Neural progenitor cell (in vitro differentiated cells): ENCODE results near the gene ZNG1A. TPM values are rescaled to one million over a fixed set of nuclear protein-coding genes. Genes with fewer than 3 reads are reported as not detected.
"Not testable (repeated sequence)": the region's sequence is repeated elsewhere in the genome, so short reads cannot be mapped to it uniquely, and the experiment has no call there.

Source experiments
- DNase-seq: peaks from one replicate; pipeline ENCODE4 v3.0.0-alpha.2; 2016; ENCODE audit warnings: low spot score
- H2AFZ ChIP-seq: fragments of 200-600 bp; sonication (generic); replicated peaks from 2 replicates; pipeline ENCODE4 v1.6.1; 2016; ENCODE audit warnings: antibody characterized with exemption
- H3F3A ChIP-seq: fragments of 200-600 bp; sonication (generic); 2 replicates; pipeline ENCODE4 v1.6.1; 2016; ENCODE audit warnings: antibody characterized with exemption, low read depth
- H3K27ac ChIP-seq: fragments of 200-600 bp; sonication (generic); 2 replicates; pipeline ENCODE4 v1.5.1; 2016; ENCODE audit warnings: mild to moderate bottlenecking
- H3K27me3 ChIP-seq: fragments of 200-600 bp; sonication (generic); 2 replicates; pipeline ENCODE4 v1.6.1; 2016; ENCODE audit warnings: mild to moderate bottlenecking, moderate library complexity
- H3K36me3 ChIP-seq: fragments of 200-600 bp; sonication (generic); 2 replicates; pipeline ENCODE4 v1.5.1; 2016
- H3K4me1 ChIP-seq: fragments of 200-600 bp; sonication (generic); 2 replicates; pipeline ENCODE4 v1.6.1; 2016; ENCODE audit warnings: mixed run types
- H3K4me2 ChIP-seq: fragments of 200-600 bp; sonication (generic); 2 replicates; pipeline ENCODE4 v1.6.1; 2016
- H3K4me3 ChIP-seq: fragments of 200-600 bp; sonication (generic); 2 replicates; pipeline ENCODE4 v1.5.1; 2016
- H3K79me2 ChIP-seq: fragments of 200-600 bp; sonication (generic); 2 replicates; pipeline ENCODE4 v1.6.1; 2016; ENCODE audit warnings: low read depth
- H3K9ac ChIP-seq: fragments of 200-600 bp; sonication (generic); 2 replicates; pipeline ENCODE4 v1.6.1; 2016
- H3K9me3 ChIP-seq: fragments of 200-600 bp; sonication (generic); 2 replicates; pipeline ENCODE4 v1.5.1; 2016; ENCODE audit warnings: low read depth
- H4K20me1 ChIP-seq: fragments of 200-600 bp; sonication (generic); 2 replicates; pipeline ENCODE4 v1.6.1; 2016; ENCODE audit warnings: low read depth
- H3K27ac Mint-ChIP-seq: 3 replicates; pipeline ENCODE4 v1.8.0; 2021; ENCODE audit warnings: mixed read lengths
- H3K27me3 Mint-ChIP-seq: 2 replicates; pipeline ENCODE4 v1.8.0; 2022; ENCODE audit warnings: low read depth, mild to moderate bottlenecking, inconsistent platforms, moderate library complexity, mixed read lengths; ENCODE audit not compliant: insufficient read depth
- H3K36me3 Mint-ChIP-seq: 3 replicates; pipeline ENCODE4 v1.8.0; 2021; ENCODE audit warnings: mixed read lengths
- H3K4me1 Mint-ChIP-seq: 3 replicates; pipeline ENCODE4 v1.8.0; 2021; ENCODE audit warnings: mixed read lengths
- H3K4me3 Mint-ChIP-seq: 3 replicates; pipeline ENCODE4 v1.8.0; 2021; ENCODE audit warnings: mild to moderate bottlenecking, moderate library complexity, mixed read lengths
- H3K9me3 Mint-ChIP-seq: 3 replicates; pipeline ENCODE4 v1.8.0; 2020; ENCODE audit warnings: mixed read lengths
- CTCF ChIP-seq: fragments of 200-600 bp; sonication (generic); IDR thresholded peaks from 2 replicates; pipeline ENCODE4 v1.5.1; 2017; ENCODE audit warnings: antibody characterized with exemption, mild to moderate bottlenecking
- EZH2 ChIP-seq: fragments of 200-600 bp; sonication (generic); IDR thresholded peaks from 2 replicates; pipeline ENCODE4 v1.6.1; 2017; ENCODE audit warnings: antibody characterized with exemption, mild to moderate bottlenecking, moderate library complexity
- EZH2phosphoT487 ChIP-seq: fragments of 200-600 bp; sonication (generic); IDR thresholded peaks from 2 replicates; pipeline ENCODE4 v1.6.1; 2017; ENCODE audit warnings: antibody characterized with exemption
- total RNA-seq: library from RNA; depleted of rRNA; stranded (reverse); fragments of >200 nt; gene quantifications from 2 replicates; pipeline ENCODE4 v1.2.3, GENCODE V29; 2015; ENCODE audit warnings: low replicate concordance

The ZNG1A gene
- total RNA-seq, 1 donor from 2014 or later, result 45.8 TPM

- Histone ChIP-seq H3K27me3 (peaks cover 4% of the 10 kb centered on the region), H4K20me1 (no peaks in the 10 kb centered on the region), H3K36me3 (no peaks in the 10 kb centered on the region), H3K4me2 (peak overlapping the region; percentile 28), H2AFZ (no peak overlapping the region), H3F3A (peaks cover 16% of the 10 kb centered on the region), H3K4me1 (peaks cover 18% of the 10 kb centered on the region), H3K4me3 (no peak overlapping the region), H3K9me3 (no peaks in the 10 kb centered on the region), H3K79me2 (no peaks in the 10 kb centered on the region), H3K9ac (no peak overlapping the region), H3K27ac (no peak overlapping the region)
- no peak for TF ChIP-seq EZH2
- no peak for TF ChIP-seq EZH2phosphoT487
- no peak for TF ChIP-seq CTCF
- Mint-ChIP-seq H3K4me1 (peaks cover 15% of the 10 kb centered on the region), H3K36me3 (no peaks in the 10 kb centered on the region), H3K9me3 (no peaks in the 10 kb centered on the region), H3K27ac (no peak overlapping the region), H3K4me3 (no peak overlapping the region), H3K27me3 (no peaks in the 10 kb centered on the region)
- peak; percentile 45 for DNase-seq
Observed at GRCh38 chr9:223152-223551, 44.3 kb upstream of the ZNG1A start.

- Histone ChIP-seq H3K27ac (no peak overlapping the region), H3K4me1 (peaks cover 18% of the 10 kb centered on the region), H3K79me2 (no peaks in the 10 kb centered on the region), H4K20me1 (no peaks in the 10 kb centered on the region), H3K4me3 (no peak overlapping the region), H3K9me3 (no peaks in the 10 kb centered on the region), H2AFZ (no peak overlapping the region), H3K36me3 (no peaks in the 10 kb centered on the region), H3K9ac (no peak overlapping the region), H3K4me2 (peak overlapping the region; percentile 28), H3K27me3 (peaks cover 6% of the 10 kb centered on the region), H3F3A (peaks cover 16% of the 10 kb centered on the region)
- H3K27me3 Mint-ChIP-seq, result no peaks in the 10 kb centered on the region
- H3K27ac Mint-ChIP-seq, result no peak overlapping the region
- no peak for DNase-seq
- H3K4me3 Mint-ChIP-seq, result no peak overlapping the region
- H3K4me1 Mint-ChIP-seq, result peaks cover 15% of the 10 kb centered on the region
- no peaks in the 10 kb centered on the region for H3K36me3 Mint-ChIP-seq
- TF ChIP-seq CTCF, result no peak
- no peak for TF ChIP-seq EZH2
- TF ChIP-seq EZH2phosphoT487, result no peak
- no peaks in the 10 kb centered on the region for H3K9me3 Mint-ChIP-seq
Observed at GRCh38 chr9:221989-222776, 43.3 kb upstream of the ZNG1A start.

DNA sequence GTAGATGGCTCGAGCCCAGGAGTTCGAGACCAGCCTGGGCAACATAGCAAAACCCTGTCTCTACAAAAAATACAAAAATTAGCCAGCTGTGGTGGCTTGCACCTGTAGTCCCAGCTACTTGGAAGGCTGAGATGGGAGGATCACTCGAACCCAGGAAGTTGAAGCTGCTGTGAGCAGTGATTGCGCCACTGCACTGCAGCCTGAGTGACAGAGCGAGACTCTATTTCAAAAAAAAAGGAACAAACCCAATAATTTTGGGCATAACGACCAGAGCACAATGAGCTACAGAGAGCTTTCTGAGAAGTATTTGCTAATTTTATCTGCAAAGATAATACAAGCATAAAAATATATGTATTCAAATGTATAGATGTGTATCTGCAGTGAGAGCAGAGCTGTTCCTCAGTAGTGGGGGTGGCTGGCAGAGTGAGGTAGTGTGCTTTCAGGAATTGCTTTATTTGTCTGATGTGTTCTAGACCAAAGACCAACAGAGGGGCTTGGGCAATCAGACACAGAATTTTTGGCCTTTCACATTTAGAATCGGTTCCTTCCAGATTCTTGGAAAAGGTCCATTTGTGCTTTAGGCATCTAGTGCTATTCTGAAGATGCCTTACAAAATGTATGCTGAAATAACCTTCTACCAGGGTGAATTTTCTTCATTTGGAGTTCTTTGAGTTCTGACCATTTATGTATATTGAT lies 41.0 kb upstream of the ZNG1A start:
- Histone ChIP-seq H3K27me3 (peaks cover 30% of the 10 kb centered on the region), H2AFZ (no peak overlapping the region), H3K79me2 (no peaks in the 10 kb centered on the region), H3K27ac (no peak overlapping the region), H3K9me3 (no peaks in the 10 kb centered on the region), H3K4me2 (no peak overlapping the region), H3K4me1 (peaks cover 24% of the 10 kb centered on the region), H4K20me1 (no peaks in the 10 kb centered on the region), H3K9ac (no peak overlapping the region), H3K36me3 (no peaks in the 10 kb centered on the region), H3F3A (peaks cover 25% of the 10 kb centered on the region), H3K4me3 (no peak overlapping the region)
- Mint-ChIP-seq H3K4me3 (no peak overlapping the region), H3K36me3 (no peaks in the 10 kb centered on the region), H3K27me3 (peaks cover 15% of the 10 kb centered on the region), H3K4me1 (peaks cover 26% of the 10 kb centered on the region), H3K27ac (no peak overlapping the region), H3K9me3 (no peaks in the 10 kb centered on the region)
- DNase-seq, result no peak
- TF ChIP-seq EZH2, result no peak
- TF ChIP-seq CTCF, result no peak
- TF ChIP-seq EZH2phosphoT487, result no peak

GRCh38 chr9:219036-219435 lies 40.2 kb upstream of the ZNG1A start:
- Histone ChIP-seq H3K4me1 (peaks cover 20% of the 10 kb centered on the region), H3F3A (peaks cover 33% of the 10 kb centered on the region), H3K27me3 (peaks cover 38% of the 10 kb centered on the region)
- not testable (repeated sequence) for H3K9me3 Mint-ChIP-seq, H3K4me3 Mint-ChIP-seq, H3K36me3 Mint-ChIP-seq, H3K9ac ChIP-seq, H3K27ac ChIP-seq, H3K4me2 ChIP-seq, H3K79me2 ChIP-seq, H3K27ac Mint-ChIP-seq, H4K20me1 ChIP-seq, H2AFZ ChIP-seq, H3K9me3 ChIP-seq, H3K36me3 ChIP-seq, DNase-seq, H3K4me3 ChIP-seq
- Mint-ChIP-seq H3K27me3 (peaks cover 17% of the 10 kb centered on the region), H3K4me1 (peaks cover 24% of the 10 kb centered on the region)
